ENCODE results near the gene CELA3A. TPM values are rescaled to one million over a fixed set of nuclear protein-coding genes. Genes with fewer than 3 reads are reported as not detected.
"Not testable (repeated sequence)": the region's sequence is repeated elsewhere in the genome, so short reads cannot be mapped to it uniquely, and the experiment has no call there.

The CELA3A gene
- total RNA-seq, 1 donor from 2014 or later: not detected

- intact Hi-C loops (cut with micrococcal nuclease); H3K36me3 ChIP-seq: not testable (repeated sequence)
Measured at GRCh38 chr1:22005261-22006149, 4.0 kb downstream of the CELA3A start.

GRCh38 chr1:22006736-22007135 lies 5.3 kb downstream of the CELA3A start:
- H3K4me3 ChIP-seq; intact Hi-C loops (cut with micrococcal nuclease): not testable (repeated sequence)

More at GRCh38 chr1:22005261-22006149, 4.0 kb downstream of the CELA3A start:
- H3K4me3 ChIP-seq; H3K27me3 ChIP-seq (ENCODE audit: low read depth); H3K4me1 ChIP-seq; H3K9me3 ChIP-seq (replicated peaks); H3K27ac ChIP-seq (replicated peaks): not testable (repeated sequence)
- DNase-seq: peak; percentile 20
- TF ChIP-seq, protein P1, sequence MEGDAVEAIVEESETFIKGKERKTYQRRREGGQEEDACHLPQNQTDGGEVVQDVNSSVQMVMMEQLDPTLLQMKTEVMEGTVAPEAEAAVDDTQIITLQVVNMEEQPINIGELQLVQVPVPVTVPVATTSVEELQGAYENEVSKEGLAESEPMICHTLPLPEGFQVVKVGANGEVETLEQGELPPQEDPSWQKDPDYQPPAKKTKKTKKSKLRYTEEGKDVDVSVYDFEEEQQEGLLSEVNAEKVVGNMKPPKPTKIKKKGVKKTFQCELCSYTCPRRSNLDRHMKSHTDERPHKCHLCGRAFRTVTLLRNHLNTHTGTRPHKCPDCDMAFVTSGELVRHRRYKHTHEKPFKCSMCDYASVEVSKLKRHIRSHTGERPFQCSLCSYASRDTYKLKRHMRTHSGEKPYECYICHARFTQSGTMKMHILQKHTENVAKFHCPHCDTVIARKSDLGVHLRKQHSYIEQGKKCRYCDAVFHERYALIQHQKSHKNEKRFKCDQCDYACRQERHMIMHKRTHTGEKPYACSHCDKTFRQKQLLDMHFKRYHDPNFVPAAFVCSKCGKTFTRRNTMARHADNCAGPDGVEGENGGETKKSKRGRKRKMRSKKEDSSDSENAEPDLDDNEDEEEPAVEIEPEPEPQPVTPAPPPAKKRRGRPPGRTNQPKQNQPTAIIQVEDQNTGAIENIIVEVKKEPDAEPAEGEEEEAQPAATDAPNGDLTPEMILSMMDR (IDR thresholded peaks at IDR 0.05; ENCODE audit: borderline replicate concordance): peak; percentile 55

GRCh38 chr1:22007262-22007661 lies 5.8 kb downstream of the CELA3A start:
- intact Hi-C loops (cut with micrococcal nuclease); DNase-seq; H3K9me3 ChIP-seq (replicated peaks): not testable (repeated sequence)

More at GRCh38 chr1:22006736-22007135, 5.3 kb downstream of the CELA3A start:
- not testable (repeated sequence) for H3K27ac ChIP-seq (replicated peaks); H3K36me3 ChIP-seq; H3K27me3 ChIP-seq (ENCODE audit: low read depth); H3K9me3 ChIP-seq (replicated peaks); DNase-seq; H3K4me1 ChIP-seq

GRCh38 chr1:22009566-22009965 lies 8.1 kb downstream of the CELA3A start:
- H3K4me1 ChIP-seq; H3K27me3 ChIP-seq (ENCODE audit: low read depth); H3K4me3 ChIP-seq; H3K27ac ChIP-seq (replicated peaks); H3K9me3 ChIP-seq (replicated peaks); DNase-seq; intact Hi-C loops (cut with micrococcal nuclease); H3K36me3 ChIP-seq: not testable (repeated sequence)

More at GRCh38 chr1:22007262-22007661, 5.8 kb downstream of the CELA3A start:
- not testable (repeated sequence) for H3K27me3 ChIP-seq (ENCODE audit: low read depth); H3K27ac ChIP-seq (replicated peaks); H3K4me3 ChIP-seq; H3K36me3 ChIP-seq; H3K4me1 ChIP-seq

DNA sequence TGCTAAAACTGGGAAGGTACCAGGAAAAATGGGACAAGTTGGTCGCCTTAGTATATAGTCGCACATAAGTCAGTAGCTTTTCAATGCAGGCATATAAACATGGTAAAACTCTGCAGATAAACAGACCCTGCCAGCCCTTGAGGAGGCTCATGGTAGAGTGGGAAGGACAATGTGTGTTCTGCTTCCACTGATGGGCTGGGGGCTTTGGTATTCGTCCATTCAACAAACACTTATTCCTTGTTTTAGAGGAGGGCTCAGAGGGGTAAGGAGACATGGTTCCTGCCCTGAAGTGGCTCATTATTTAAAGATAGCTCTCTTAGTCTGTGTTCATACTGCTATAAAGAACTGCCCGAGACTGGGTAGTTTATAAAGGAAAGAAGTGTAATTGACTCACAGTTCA lies 11.3 kb downstream of the CELA3A start:
- H3K9me3 ChIP-seq (replicated peaks); H3K27ac ChIP-seq (replicated peaks); H3K36me3 ChIP-seq; intact Hi-C loops (cut with micrococcal nuclease); H3K4me3 ChIP-seq; H3K4me1 ChIP-seq; H3K27me3 ChIP-seq (ENCODE audit: low read depth); DNase-seq: not testable (repeated sequence)

GRCh38 chr1:22014575-22015206 lies 13.2 kb downstream of the CELA3A start:
- H3K27ac ChIP-seq (replicated peaks); H3K27me3 ChIP-seq (ENCODE audit: low read depth); H3K4me3 ChIP-seq; H3K9me3 ChIP-seq (replicated peaks); intact Hi-C loops (cut with micrococcal nuclease); DNase-seq; H3K36me3 ChIP-seq; H3K4me1 ChIP-seq: not testable (repeated sequence)

DNA sequence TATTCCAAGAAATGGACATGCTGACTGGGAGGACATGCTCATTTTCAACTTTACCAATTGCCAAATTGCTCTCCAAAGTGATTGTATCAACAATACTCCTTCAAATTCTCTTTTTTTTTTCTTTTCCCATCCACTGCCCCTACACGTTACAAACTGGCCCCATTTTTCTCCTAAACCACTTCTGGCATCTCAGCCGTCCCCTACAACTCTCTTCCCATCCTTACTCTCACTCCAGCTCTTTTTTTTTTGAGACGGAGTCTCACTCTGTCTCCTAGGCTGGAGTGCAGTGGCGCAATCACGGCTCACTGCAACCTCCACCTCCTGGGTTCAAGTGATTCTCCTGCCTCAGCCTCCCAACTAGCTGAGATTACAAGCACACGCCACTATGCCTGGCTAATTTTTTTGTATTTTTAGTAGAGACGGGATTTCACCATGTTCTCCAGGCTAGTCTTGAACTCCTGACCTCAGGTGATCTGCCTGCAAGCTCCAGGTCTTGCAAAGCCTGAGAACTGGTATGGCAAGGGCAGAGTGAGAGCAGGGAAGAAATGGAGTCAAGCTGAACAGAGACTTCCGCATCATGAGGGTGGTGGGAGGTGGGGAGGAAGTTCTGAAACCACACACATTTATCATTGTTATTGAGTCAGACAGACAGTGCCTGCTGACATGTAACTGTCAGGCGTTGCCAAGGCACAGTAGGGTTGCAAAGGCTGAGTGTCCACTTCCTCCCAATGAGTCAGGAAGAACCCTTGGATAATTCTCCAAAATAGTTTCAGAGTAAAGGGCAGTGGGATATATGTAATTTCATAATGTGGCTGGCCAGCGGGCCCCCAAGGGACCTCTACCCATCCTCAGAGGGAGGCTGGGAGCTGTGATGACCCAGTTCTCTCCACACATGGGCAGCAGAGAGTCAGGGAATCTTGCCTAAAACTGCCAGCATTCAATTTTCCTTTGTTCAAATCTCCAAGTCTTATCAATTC lies 17.4 kb downstream of the CELA3A start:
- Histone ChIP-seq H3K27ac (replicated peaks) (no peak overlapping the region), H3K4me3 (no peak overlapping the region), H3K4me1 (peaks cover 1% of the 10 kb centered on the region), H3K27me3 (ENCODE audit: low read depth) (no peaks in the 10 kb centered on the region), H3K9me3 (replicated peaks) (no peaks in the 10 kb centered on the region), H3K36me3 (no peaks in the 10 kb centered on the region)
- TF ChIP-seq, protein P1 (IDR thresholded peaks at IDR 0.05; ENCODE audit: borderline replicate concordance): no peak
- intact Hi-C loops (cut with micrococcal nuclease): no loop called here
- DNase-seq: no peak
